ENCODE data around the gene ELOB. TPM values are rescaled to one million over a fixed set of nuclear protein-coding genes. Genes with fewer than 3 reads are reported as not detected.

Gene ELOB
- total RNA-seq, 1 experiment from 2014 or later: 319 TPM

GRCh38 chr16:2779978-2780898 lies 3.2 kb upstream of the ELOB start:
- peak; percentile 30 for DNase-seq
- Histone ChIP-seq H3K14ac (ENCODE audit: insufficient read depth, low read length) (no peak overlapping the region), H3K56ac (ENCODE audit: insufficient read length, low read depth, low read length) (no peak overlapping the region), H2BK120ac (ENCODE audit: low read depth, low read length, poor library complexity, severe bottlenecking) (no peak overlapping the region), H2BK20ac (ENCODE audit: low read depth, low read length, poor library complexity, severe bottlenecking) (no peak overlapping the region), H2BK15ac (ENCODE audit: low read depth, low read length) (no peak overlapping the region), H3K9ac (ENCODE audit: extremely low read depth, insufficient read length, low read length) (no peak overlapping the region), H3K27me3 (ENCODE audit: insufficient read depth, low read length) (no peaks in the 10 kb centered on the region), H3K23me2 (ENCODE audit: insufficient read length, low read depth, low read length, poor library complexity, severe bottlenecking) (peaks cover 14% of the 10 kb centered on the region), H2BK5ac (ENCODE audit: insufficient read length, low read length) (no peak overlapping the region), H3T11ph (ENCODE audit: low read length) (no peak overlapping the region), H3K4me2 (ENCODE audit: insufficient read depth, insufficient read length, low read length) (no peak overlapping the region), H3K9me3 (ENCODE audit: control insufficient read depth, low read depth, low read length) (no peaks in the 10 kb centered on the region), H3K4ac (ENCODE audit: low read depth, low read length) (no peak overlapping the region), H4K5ac (ENCODE audit: insufficient read length, low read depth, low read length) (no peak overlapping the region), H3K27ac (ENCODE audit: insufficient read length, low read depth, low read length) (no peak overlapping the region), H4K91ac (ENCODE audit: insufficient read length, low read depth, low read length) (no peak overlapping the region), H4K8ac (replicated peaks; ENCODE audit: insufficient read length, low read depth, low read length) (no peak overlapping the region), H4K20me1 (ENCODE audit: control insufficient read depth, insufficient read depth, insufficient read length) (no peaks in the 10 kb centered on the region), H3K79me1 (ENCODE audit: insufficient read depth, low read depth, low read length, poor library complexity, severe bottlenecking) (peaks cover 6% of the 10 kb centered on the region), H3K18ac (ENCODE audit: insufficient read length, low read depth, low read length) (no peak overlapping the region), H2AFZ (ENCODE audit: low read length) (no peak overlapping the region), H2AK5ac (ENCODE audit: insufficient read length, low read length) (no peak overlapping the region), H3K79me2 (ENCODE audit: insufficient read depth, low read length) (peaks cover 9% of the 10 kb centered on the region; the same call in 1 of the 2 replicates), H2BK12ac (ENCODE audit: insufficient read length, low read depth, low read length) (no peak overlapping the region), H3K23ac (ENCODE audit: insufficient read length, low read depth, low read length) (no peak overlapping the region), H3K4me1 (ENCODE audit: insufficient read depth, low read length) (no peaks in the 10 kb centered on the region)
- Mint-ChIP-seq H3K27ac (peak overlapping the region; percentile 16 to 72 (median 31); a peak in 4 of 7 replicates), H3K4me1 (peaks cover 18 to 32% of the 10 kb centered on the region in 2 experiments), H3K27me3 (ENCODE audit: low read depth) (peaks cover 3% of the 10 kb centered on the region), H3K36me3 (ENCODE audit: insufficient read depth in 1 of 3, low read depth in 3 of 3) (peaks cover 3 to 17% (median 8%) of the 10 kb centered on the region in 3 experiments; a peak in 6 of 7 replicates), H3K4me3 (peak overlapping the region in 1 of 2 experiments; percentile 61; a peak in 3 of 5 replicates), H3K9me3 (peaks cover 0 to 3% of the 10 kb centered on the region in 2 experiments; a peak in 2 of 5 replicates)
- no peak for TF ChIP-seq CTCF (conservative IDR thresholded peaks at IDR 0.05)
- no CpG with 5 or more reads among the region's 17 CpGs for WGBS (ENCODE audit: extremely low coverage, insufficient read length, low lambda C conversion rate)
